Measurements from ENCODE around the gene PTAFR.

PTAFR gene

DNA sequence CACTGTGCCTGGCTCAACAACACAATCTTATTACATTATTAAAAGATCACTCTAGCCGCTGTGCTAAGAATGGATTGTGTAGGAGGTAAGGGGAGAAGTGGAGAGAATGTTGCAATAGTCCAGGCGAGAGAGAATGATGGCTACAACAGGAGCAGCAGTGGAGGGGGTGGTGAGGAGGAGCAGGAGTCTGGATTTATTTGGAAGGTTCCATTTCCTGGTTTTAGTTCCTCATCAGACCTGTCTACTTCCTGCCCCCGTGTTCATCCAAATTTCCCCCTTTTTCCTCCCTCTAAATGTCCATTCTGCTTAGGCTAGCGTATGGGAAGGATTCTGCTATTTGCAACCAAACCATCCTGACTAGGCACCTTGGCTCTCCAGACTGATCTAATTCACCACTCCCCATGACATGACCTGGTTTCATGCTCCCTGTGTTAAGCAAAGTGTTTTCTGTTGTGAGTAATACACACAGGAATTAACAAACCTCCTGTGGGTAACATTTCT lies 53.0 kb downstream of the PTAFR start (continued):
- TF ChIP-seq PRDM10 (tag by site-specific recombination; IDR thresholded peaks at IDR 0.05) (peak; percentile 91), ZBTB17 (tag by site-specific recombination; IDR thresholded peaks at IDR 0.05) (peak; percentile 32; the same call in 1 of the 2 replicates), MEIS1 (CRISPR knock-in tag; IDR thresholded peaks at IDR 0.05; ENCODE audit: borderline replicate concordance) (no peak), ZNF202 (tag by site-specific recombination; IDR thresholded peaks at IDR 0.05; ENCODE audit: borderline replicate concordance) (no peak)

GRCh38 chr1:28122183-28122582 lies 54.3 kb downstream of the PTAFR start:
- H3K4me3 ChIP-seq (ENCODE audit: low read depth, low read length), result no peak overlapping the region
- POLR2A ChIA-PET, result no interaction called here
- CTCF ChIA-PET, result interaction anchor here (0.6 to 1.4 kb wide), 2 partner anchors 10 to 72 kb away, joined by 3 to 4 read pairs; no protein-coding TSS in a partner anchor

More at GRCh38 chr1:28122183-28122582, 54.3 kb downstream of the PTAFR start:
- no peaks in the 10 kb centered on the region for H3K9me3 ChIP-seq (ENCODE audit: control insufficient read depth, insufficient read depth, low read depth, low read length)
- H3K4me1 ChIP-seq (ENCODE audit: control insufficient read depth, insufficient read depth, low read length), result no peaks in the 10 kb centered on the region
- no peak overlapping the region for H3K27ac ChIP-seq (ENCODE audit: extremely low read depth, low read depth, low read length)
- H3K36me3 ChIP-seq (ENCODE audit: control insufficient read depth in 2 of 2, insufficient read depth in 1 of 2, low read length in 2 of 2), result no peaks in the 10 kb centered on the region
- TF ChIP-seq ZNF423 (tag by site-specific recombination; IDR thresholded peaks at IDR 0.05) (no peak), ZNF184 (tag by site-specific recombination; IDR thresholded peaks at IDR 0.05) (no peak), GFI1B (tag by site-specific recombination; IDR thresholded peaks at IDR 0.05) (no peak), ZNF76 (tag by site-specific recombination; IDR thresholded peaks at IDR 0.05; ENCODE audit: borderline replicate concordance, low read depth) (no peak), ZNF394 (tag by site-specific recombination; IDR thresholded peaks at IDR 0.05; ENCODE audit: borderline replicate concordance) (no peak), ZNF692 (tag by site-specific recombination; IDR thresholded peaks at IDR 0.05) (no peak), MYNN (tag by site-specific recombination; IDR thresholded peaks at IDR 0.05; ENCODE audit: borderline replicate concordance) (no peak), YY1 (tag by site-specific recombination; IDR thresholded peaks at IDR 0.05) (no peak), ZSCAN16 (tag by site-specific recombination; IDR thresholded peaks at IDR 0.05) (no peak), ZNF707 (tag by site-specific recombination; IDR thresholded peaks at IDR 0.05) (no peak), ZNF121 (tag by site-specific recombination; IDR thresholded peaks at IDR 0.05) (no peak), ZNF140 (tag by site-specific recombination; IDR thresholded peaks at IDR 0.05) (no peak), EGR2 (tag by site-specific recombination; IDR thresholded peaks at IDR 0.05; ENCODE audit: low read depth) (no peak), ZFP3 (tag by site-specific recombination; IDR thresholded peaks at IDR 0.05; ENCODE audit: low read depth) (no peak), ZNF549 (tag by site-specific recombination; IDR thresholded peaks at IDR 0.05) (no peak), ZNF785 (tag by site-specific recombination; IDR thresholded peaks at IDR 0.05) (no peak), ZNF311 (tag by site-specific recombination; IDR thresholded peaks at IDR 0.05; ENCODE audit: borderline replicate concordance) (no peak)
- TF ChIP-seq, protein P1, sequence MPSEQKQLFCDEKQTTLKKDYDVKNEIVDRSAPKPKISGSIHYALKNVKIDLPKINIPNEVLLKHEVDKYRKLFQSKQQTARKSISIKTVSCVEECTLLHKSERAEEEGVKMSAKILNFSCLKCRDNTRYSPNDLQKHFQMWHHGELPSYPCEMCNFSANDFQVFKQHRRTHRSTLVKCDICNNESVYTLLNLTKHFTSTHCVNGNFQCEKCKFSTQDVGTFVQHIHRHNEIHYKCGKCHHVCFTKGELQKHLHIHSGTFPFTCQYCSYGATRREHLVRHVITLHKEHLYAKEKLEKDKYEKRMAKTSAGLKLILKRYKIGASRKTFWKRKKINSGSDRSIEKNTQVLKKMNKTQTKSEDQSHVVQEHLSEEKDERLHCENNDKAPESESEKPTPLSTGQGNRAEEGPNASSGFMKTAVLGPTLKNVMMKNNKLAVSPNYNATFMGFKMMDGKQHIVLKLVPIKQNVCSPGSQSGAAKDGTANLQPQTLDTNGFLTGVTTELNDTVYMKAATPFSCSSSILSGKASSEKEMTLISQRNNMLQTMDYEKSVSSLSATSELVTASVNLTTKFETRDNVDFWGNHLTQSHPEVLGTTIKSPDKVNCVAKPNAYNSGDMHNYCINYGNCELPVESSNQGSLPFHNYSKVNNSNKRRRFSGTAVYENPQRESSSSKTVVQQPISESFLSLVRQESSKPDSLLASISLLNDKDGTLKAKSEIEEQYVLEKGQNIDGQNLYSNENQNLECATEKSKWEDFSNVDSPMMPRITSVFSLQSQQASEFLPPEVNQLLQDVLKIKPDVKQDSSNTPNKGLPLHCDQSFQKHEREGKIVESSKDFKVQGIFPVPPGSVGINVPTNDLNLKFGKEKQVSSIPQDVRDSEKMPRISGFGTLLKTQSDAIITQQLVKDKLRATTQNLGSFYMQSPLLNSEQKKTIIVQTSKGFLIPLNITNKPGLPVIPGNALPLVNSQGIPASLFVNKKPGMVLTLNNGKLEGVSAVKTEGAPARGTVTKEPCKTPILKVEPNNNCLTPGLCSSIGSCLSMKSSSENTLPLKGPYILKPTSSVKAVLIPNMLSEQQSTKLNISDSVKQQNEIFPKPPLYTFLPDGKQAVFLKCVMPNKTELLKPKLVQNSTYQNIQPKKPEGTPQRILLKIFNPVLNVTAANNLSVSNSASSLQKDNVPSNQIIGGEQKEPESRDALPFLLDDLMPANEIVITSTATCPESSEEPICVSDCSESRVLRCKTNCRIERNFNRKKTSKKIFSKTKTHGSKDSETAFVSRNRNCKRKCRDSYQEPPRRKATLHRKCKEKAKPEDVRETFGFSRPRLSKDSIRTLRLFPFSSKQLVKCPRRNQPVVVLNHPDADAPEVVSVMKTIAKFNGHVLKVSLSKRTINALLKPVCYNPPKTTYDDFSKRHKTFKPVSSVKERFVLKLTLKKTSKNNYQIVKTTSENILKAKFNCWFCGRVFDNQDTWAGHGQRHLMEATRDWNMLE (tag by site-specific recombination; conservative IDR thresholded peaks at IDR 0.05; ENCODE audit: low read depth), result no peak
- TF ChIP-seq, protein P2, sequence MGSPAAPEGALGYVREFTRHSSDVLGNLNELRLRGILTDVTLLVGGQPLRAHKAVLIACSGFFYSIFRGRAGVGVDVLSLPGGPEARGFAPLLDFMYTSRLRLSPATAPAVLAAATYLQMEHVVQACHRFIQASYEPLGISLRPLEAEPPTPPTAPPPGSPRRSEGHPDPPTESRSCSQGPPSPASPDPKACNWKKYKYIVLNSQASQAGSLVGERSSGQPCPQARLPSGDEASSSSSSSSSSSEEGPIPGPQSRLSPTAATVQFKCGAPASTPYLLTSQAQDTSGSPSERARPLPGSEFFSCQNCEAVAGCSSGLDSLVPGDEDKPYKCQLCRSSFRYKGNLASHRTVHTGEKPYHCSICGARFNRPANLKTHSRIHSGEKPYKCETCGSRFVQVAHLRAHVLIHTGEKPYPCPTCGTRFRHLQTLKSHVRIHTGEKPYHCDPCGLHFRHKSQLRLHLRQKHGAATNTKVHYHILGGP (tag by site-specific recombination; IDR thresholded peaks at IDR 0.05), result no peak

All from HEK293 (cell line).